NCI-H2227 (cell line): ENCODE measurements around the gene PRICKLE1.
A peak's percentile ranks its signal among the peaks of the same experiment; 100 is the strongest.
"Not testable (repeated sequence)": the region's sequence is repeated elsewhere in the genome, so short reads cannot be mapped to it uniquely, and the experiment has no call there.

Experiments used
- DNase-seq: peaks from one replicate; lab custom pipeline; 2025; ENCODE audit not compliant: unreplicated experiment; lab: John Stamatoyannopoulos, UW

Gene PRICKLE1

GRCh38 chr12:42557586-42558172 is 31.9 kb downstream of the PRICKLE1 start:
- DNase-seq: no peak

- no peak for DNase-seq
Measured at GRCh38 chr12:42556917-42557316, 32.6 kb downstream of the PRICKLE1 start.

GRCh38 chr12:42552822-42553221 is 36.7 kb downstream of the PRICKLE1 start:
- DNase-seq: peak; percentile 27

GRCh38 chr12:42550800-42551199 is 38.7 kb downstream of the PRICKLE1 start:
- DNase-seq: no peak

GRCh38 chr12:42546709-42547108 is 42.8 kb downstream of the PRICKLE1 start:
- DNase-seq: no peak

GRCh38 chr12:42541965-42542364 is 47.6 kb downstream of the PRICKLE1 start:
- no peak for DNase-seq

GRCh38 chr12:42541308-42541707 is 48.2 kb downstream of the PRICKLE1 start:
- not testable (repeated sequence) for DNase-seq

- DNase-seq: no peak
Measured at GRCh38 chr12:42539696-42540095, 49.9 kb downstream of the PRICKLE1 start.

- no peak for DNase-seq
Measured at GRCh38 chr12:42538203-42538602, 51.3 kb downstream of the PRICKLE1 start.

GRCh38 chr12:42534184-42534838 is 55.2 kb downstream of the PRICKLE1 start:
- no peak for DNase-seq

GRCh38 chr12:42530284-42530683 is 59.3 kb downstream of the PRICKLE1 start:
- DNase-seq: no peak

- no peak for DNase-seq
Measured at GRCh38 chr12:42525444-42525843, 64.1 kb downstream of the PRICKLE1 start.

- DNase-seq: no peak
Measured at GRCh38 chr12:42524716-42525115, 64.8 kb downstream of the PRICKLE1 start.

- DNase-seq: no peak
Measured at GRCh38 chr12:42516573-42516972, 73.0 kb downstream of the PRICKLE1 start.

- DNase-seq: no peak
Measured at GRCh38 chr12:42511656-42512055, 77.9 kb downstream of the PRICKLE1 start.

GRCh38 chr12:42510823-42511222 is 78.7 kb downstream of the PRICKLE1 start:
- DNase-seq: no peak

- DNase-seq: no peak
Measured at GRCh38 chr12:42508913-42509460, 80.6 kb downstream of the PRICKLE1 start.

- DNase-seq: no peak
Measured at GRCh38 chr12:42507565-42507964, 82.0 kb downstream of the PRICKLE1 start.

- DNase-seq: no peak
Measured at GRCh38 chr12:42507081-42507480, 82.5 kb downstream of the PRICKLE1 start.

- peak; percentile 6 for DNase-seq
Measured at GRCh38 chr12:42504049-42504448, 85.5 kb downstream of the PRICKLE1 start.

GRCh38 chr12:42502682-42503081 is 86.9 kb downstream of the PRICKLE1 start:
- no peak for DNase-seq

- DNase-seq: no peak
Measured at GRCh38 chr12:42498549-42499247, 90.8 kb downstream of the PRICKLE1 start.
